Activated CD4-positive, alpha-beta T cell treated with anti-CD3 and anti-CD28 coated beads, Interleukin-2, amount 10 ng/mL, durations not matched to agents 24 days and 14 days (primary cell): Measurements from ENCODE around the gene INPP4B. TPM values are rescaled to one million over a fixed set of nuclear protein-coding genes. Genes with fewer than 3 reads are reported as not detected.

ENCODE experiments used
- DNase-seq: peaks from one replicate; pipeline ENCODE4 v3.0.0; 2022
- H3K27ac Mint-ChIP-seq: one replicate; pipeline ENCODE4 v1.8.0; 2022; ENCODE audit warnings: mild to moderate bottlenecking, mixed read lengths
- H3K27me3 Mint-ChIP-seq: one replicate; pipeline ENCODE4 v1.8.0; 2022; ENCODE audit warnings: mixed read lengths
- H3K36me3 Mint-ChIP-seq: one replicate; pipeline ENCODE4 v1.8.0; 2022; ENCODE audit warnings: low read depth, mild to moderate bottlenecking, mixed read lengths
- H3K4me1 Mint-ChIP-seq: one replicate; pipeline ENCODE4 v1.8.0; 2021; ENCODE audit warnings: mixed read lengths
- H3K4me3 Mint-ChIP-seq: one replicate; pipeline ENCODE4 v1.8.0; 2022; ENCODE audit warnings: mild to moderate bottlenecking, moderate library complexity, mixed read lengths
- H3K9me3 Mint-ChIP-seq: one replicate; pipeline ENCODE4 v1.8.0; 2021; ENCODE audit warnings: mixed read lengths
- intact Hi-C: fragments of 100-400 bp; cut with micrococcal nuclease; formaldehyde crosslinking; loops from one replicate; pipeline ENCODE4 v1.15.1; 2023
- total RNA-seq: library from RNA; stranded (reverse); gene quantifications from 2 replicates; pipeline ENCODE4 v1.2.3, GENCODE V29; 2022

The INPP4B gene
- total RNA-seq, 1 donor from 2014 or later, result 42.5 TPM

DNA sequence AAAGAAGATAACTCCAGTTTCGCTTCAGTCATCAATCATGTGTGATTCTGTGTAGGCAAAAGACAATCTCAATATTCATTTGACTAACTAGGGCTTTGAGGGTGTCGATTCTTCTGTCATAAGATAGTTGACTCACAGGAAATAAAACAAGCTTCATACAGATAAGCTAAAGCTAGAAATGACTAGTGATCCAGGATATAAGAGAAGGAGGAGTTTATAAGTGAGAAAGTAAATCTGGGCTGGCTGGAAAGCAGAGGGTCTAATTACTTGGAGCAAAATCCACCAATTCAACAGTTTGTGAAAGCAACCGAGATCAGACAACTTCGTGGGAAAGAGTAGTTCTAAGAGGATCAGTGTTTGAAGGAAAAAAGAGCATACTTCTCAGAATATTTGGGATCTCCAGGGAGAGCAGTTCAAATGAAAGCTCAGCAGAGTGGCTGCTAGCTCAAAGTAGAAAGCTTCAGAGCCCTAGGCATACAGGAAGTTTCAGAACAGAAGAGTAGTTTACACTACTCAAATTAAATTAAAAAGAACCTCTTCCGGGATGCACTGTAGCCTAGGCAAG is 429.3 kb downstream of the INPP4B start:
- intact Hi-C loops, result loop anchor here (1.0 kb wide), 4 partner anchors 9 to 150 kb away; no protein-coding TSS in a partner anchor
- Mint-ChIP-seq H3K4me3 (peak overlapping the region; percentile 62), H3K27me3 (no peaks in the 10 kb centered on the region), H3K36me3 (peaks cover 9% of the 10 kb centered on the region), H3K27ac (peak overlapping the region; percentile 95), H3K4me1 (peaks cover 36% of the 10 kb centered on the region), H3K9me3 (peaks cover 9% of the 10 kb centered on the region)
- peak; percentile 75 for DNase-seq

DNA sequence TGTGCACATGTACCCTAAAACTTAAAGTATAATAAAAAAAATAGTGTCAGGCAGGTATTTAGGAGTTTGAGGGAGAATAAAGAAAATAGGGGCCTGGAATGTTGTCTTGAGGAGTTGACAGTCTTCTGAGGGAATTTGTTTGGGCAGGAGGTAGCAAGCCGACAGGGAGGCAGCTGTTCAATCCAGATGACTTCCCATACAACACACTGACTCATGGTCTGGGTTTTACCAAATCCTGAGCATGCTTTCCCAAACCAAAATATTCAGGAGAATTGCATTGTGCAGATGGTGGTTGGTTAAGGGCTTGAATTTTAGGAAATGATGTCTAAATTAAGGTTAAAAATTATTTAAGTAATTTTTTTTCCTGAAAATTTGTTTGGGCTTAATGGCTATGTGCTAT is 430.0 kb downstream of the INPP4B start:
- Mint-ChIP-seq H3K36me3 (peaks cover 7% of the 10 kb centered on the region), H3K27me3 (no peaks in the 10 kb centered on the region), H3K9me3 (peaks cover 9% of the 10 kb centered on the region), H3K4me3 (peak overlapping the region; percentile 24), H3K27ac (peak overlapping the region; percentile 78), H3K4me1 (peaks cover 36% of the 10 kb centered on the region)
- intact Hi-C loops, result loop anchor here (1.0 kb wide), 4 partner anchors 9 to 150 kb away; no protein-coding TSS in a partner anchor
- no peak for DNase-seq

DNA sequence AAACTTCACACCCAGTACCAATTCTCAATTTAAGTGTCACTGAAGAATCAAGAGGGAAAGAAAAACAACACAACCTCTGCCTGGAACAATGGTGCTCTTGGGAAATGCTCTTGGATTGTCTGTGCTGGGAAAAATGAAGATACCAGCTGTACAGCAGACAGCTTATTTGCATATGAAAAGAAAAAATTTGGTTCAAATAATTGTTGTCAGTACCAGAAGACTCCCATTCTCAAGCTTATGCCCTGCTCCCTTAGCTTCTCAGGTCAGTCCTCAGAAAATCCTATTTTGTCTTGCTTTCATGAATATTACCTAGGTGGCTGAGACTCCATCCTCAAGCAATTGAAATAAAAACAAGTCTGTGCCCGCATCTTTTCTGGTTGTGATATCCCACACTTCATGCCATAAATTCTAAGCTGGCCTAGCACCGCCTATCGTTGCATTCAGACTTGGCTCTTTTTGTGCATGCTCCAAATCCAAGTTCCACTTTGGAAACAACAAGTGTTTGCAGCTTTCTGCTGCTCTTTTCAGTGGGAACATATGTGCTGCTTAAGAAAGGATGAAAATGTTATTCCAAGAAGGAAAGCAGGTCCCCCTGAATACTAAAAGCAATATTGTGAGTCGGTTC is 431.6 kb downstream of the INPP4B start:
- intact Hi-C loops, result no loop called here
- Mint-ChIP-seq H3K4me1 (peaks cover 42% of the 10 kb centered on the region), H3K4me3 (no peak overlapping the region), H3K27me3 (no peaks in the 10 kb centered on the region), H3K36me3 (peaks cover 7% of the 10 kb centered on the region), H3K9me3 (peaks cover 9% of the 10 kb centered on the region), H3K27ac (peak overlapping the region; percentile 54)
- no peak for DNase-seq

- no peak for DNase-seq
- H3K27ac Mint-ChIP-seq, result no peak overlapping the region
- no peaks in the 10 kb centered on the region for H3K27me3 Mint-ChIP-seq
- peaks cover 9% of the 10 kb centered on the region for H3K9me3 Mint-ChIP-seq
- peaks cover 7% of the 10 kb centered on the region for H3K36me3 Mint-ChIP-seq
- H3K4me1 Mint-ChIP-seq, result peaks cover 39% of the 10 kb centered on the region
- no peak overlapping the region for H3K4me3 Mint-ChIP-seq
- intact Hi-C loops, result no loop called here
Measured at GRCh38 chr4:142413485-142413884, 432.6 kb downstream of the INPP4B start.

- no peak overlapping the region for H3K27ac Mint-ChIP-seq
- no peaks in the 10 kb centered on the region for H3K27me3 Mint-ChIP-seq
- DNase-seq, result no peak
- H3K9me3 Mint-ChIP-seq, result peaks cover 9% of the 10 kb centered on the region
- peaks cover 5% of the 10 kb centered on the region for H3K36me3 Mint-ChIP-seq
- H3K4me3 Mint-ChIP-seq, result no peak overlapping the region
- peaks cover 37% of the 10 kb centered on the region for H3K4me1 Mint-ChIP-seq
- intact Hi-C loops, result no loop called here
Measured at GRCh38 chr4:142411993-142412392, 434.1 kb downstream of the INPP4B start.

- Mint-ChIP-seq H3K36me3 (peaks cover 1% of the 10 kb centered on the region), H3K4me1 (peaks cover 38% of the 10 kb centered on the region), H3K4me3 (no peak overlapping the region), H3K27ac (peak overlapping the region; percentile 60), H3K27me3 (no peaks in the 10 kb centered on the region), H3K9me3 (no peaks in the 10 kb centered on the region)
- no peak for DNase-seq
- intact Hi-C loops, result loop anchor here (5.0 to 10.0 kb wide), 5 partner anchors 126 to 777 kb away; partner anchors contain the start of genes INPP4B and USP38
Measured at GRCh38 chr4:142408003-142408441, 438.1 kb downstream of the INPP4B start.

GRCh38 chr4:142407596-142407995 is 438.5 kb downstream of the INPP4B start:
- Mint-ChIP-seq H3K9me3 (no peaks in the 10 kb centered on the region), H3K27me3 (no peaks in the 10 kb centered on the region), H3K36me3 (peaks cover 4% of the 10 kb centered on the region), H3K27ac (peak overlapping the region; percentile 100), H3K4me3 (peak overlapping the region; percentile 95), H3K4me1 (peaks cover 40% of the 10 kb centered on the region)
- peak; percentile 61 for DNase-seq
- intact Hi-C loops, result loop anchor here (1.0 to 10.0 kb wide), 8 partner anchors 9 to 777 kb away; partner anchors contain the start of genes INPP4B and USP38

- peak overlapping the region; percentile 95 for H3K4me3 Mint-ChIP-seq
- no peaks in the 10 kb centered on the region for H3K9me3 Mint-ChIP-seq
- no peaks in the 10 kb centered on the region for H3K27me3 Mint-ChIP-seq
- intact Hi-C loops, result loop anchor here (1.0 to 10.0 kb wide), 8 partner anchors 9 to 778 kb away; partner anchors contain the start of genes INPP4B and USP38
- peaks cover 44% of the 10 kb centered on the region for H3K4me1 Mint-ChIP-seq
- peak overlapping the region; percentile 100 for H3K27ac Mint-ChIP-seq
- peak; percentile 82 for DNase-seq
- peaks cover 10% of the 10 kb centered on the region for H3K36me3 Mint-ChIP-seq
Measured at GRCh38 chr4:142406917-142407501, 439.1 kb downstream of the INPP4B start.

DNA sequence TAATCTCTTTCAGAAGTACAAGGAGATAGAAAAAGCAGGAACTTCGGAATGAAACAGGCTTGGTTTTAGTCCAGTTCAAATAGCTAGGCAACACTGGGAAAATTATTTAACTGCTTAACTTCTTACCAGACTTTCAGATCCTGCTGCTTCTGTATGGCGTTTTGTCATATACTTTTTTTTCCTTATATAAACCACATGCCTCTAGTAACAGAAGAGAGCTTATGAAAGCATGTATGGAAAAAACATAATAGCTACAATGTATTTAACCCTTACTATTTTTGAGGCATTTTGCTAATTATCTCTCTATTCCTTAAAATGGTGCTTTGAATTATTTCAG is 439.6 kb downstream of the INPP4B start:
- no peaks in the 10 kb centered on the region for H3K27me3 Mint-ChIP-seq
- H3K36me3 Mint-ChIP-seq, result peaks cover 12% of the 10 kb centered on the region
- no peak for DNase-seq
- H3K27ac Mint-ChIP-seq, result peak overlapping the region; percentile 100
- no peaks in the 10 kb centered on the region for H3K9me3 Mint-ChIP-seq
- intact Hi-C loops, result loop anchor here (2.0 to 10.0 kb wide), 6 partner anchors 124 to 778 kb away; partner anchors contain the start of genes INPP4B and USP38
- H3K4me1 Mint-ChIP-seq, result peaks cover 49% of the 10 kb centered on the region
- H3K4me3 Mint-ChIP-seq, result peak overlapping the region; percentile 95

- intact Hi-C loops, result loop anchor here (1.0 to 10.0 kb wide), 9 partner anchors 10 to 779 kb away; partner anchors contain the start of genes INPP4B and USP38
- H3K9me3 Mint-ChIP-seq, result no peaks in the 10 kb centered on the region
- H3K4me1 Mint-ChIP-seq, result peaks cover 52% of the 10 kb centered on the region
- H3K27me3 Mint-ChIP-seq, result no peaks in the 10 kb centered on the region
- peak; percentile 72 for DNase-seq
- H3K4me3 Mint-ChIP-seq, result peak overlapping the region; percentile 95
- H3K36me3 Mint-ChIP-seq, result peaks cover 14% of the 10 kb centered on the region
- peak overlapping the region; percentile 100 for H3K27ac Mint-ChIP-seq
Measured at GRCh38 chr4:142405695-142406498, 440.2 kb downstream of the INPP4B start.

DNA sequence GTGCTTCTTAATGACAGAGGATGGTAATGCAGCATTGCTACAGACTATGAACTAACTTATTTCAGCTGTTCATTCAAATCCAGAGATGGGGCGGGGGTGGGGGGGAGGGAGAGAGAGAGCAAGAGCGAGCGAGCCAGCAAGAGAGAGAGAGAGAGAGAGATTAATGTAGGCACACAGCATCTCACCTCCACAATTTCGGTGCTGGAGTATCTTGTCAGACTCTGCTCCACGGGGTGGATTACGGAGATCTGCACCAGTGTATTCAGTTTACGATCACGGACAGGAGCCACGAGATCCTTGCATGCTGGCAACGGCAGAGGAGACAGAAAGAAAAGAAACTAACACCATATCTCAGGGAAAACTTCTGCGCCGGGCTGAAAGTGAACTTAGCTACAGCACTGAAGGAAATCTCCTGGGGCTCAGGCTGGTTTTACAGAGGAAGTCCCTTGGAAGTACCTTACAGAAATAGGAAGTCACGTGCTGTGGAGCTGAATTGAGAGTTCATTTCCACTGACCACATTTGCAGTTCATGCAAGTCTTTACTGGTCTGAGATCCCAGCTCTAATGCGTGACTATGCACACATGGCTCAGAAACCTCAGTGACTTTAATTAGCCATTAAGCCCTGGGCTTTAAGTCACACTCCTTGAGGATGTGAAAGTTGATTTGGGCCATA is 440.9 kb downstream of the INPP4B start:
- intact Hi-C loops, result loop anchor here (1.0 to 10.0 kb wide), 8 partner anchors 9 to 780 kb away; partner anchors contain the start of genes INPP4B and USP38
- peak; percentile 88 for DNase-seq
- Mint-ChIP-seq H3K9me3 (no peaks in the 10 kb centered on the region), H3K27me3 (no peaks in the 10 kb centered on the region), H3K4me3 (peak overlapping the region; percentile 95), H3K27ac (peak overlapping the region; percentile 100), H3K36me3 (peaks cover 18% of the 10 kb centered on the region), H3K4me1 (peaks cover 57% of the 10 kb centered on the region)

- intact Hi-C loops, result loop anchor here (10.0 kb wide), 1 partner anchor 781 kb away; the partner anchor contains the start of gene USP38
- peaks cover 24% of the 10 kb centered on the region for H3K36me3 Mint-ChIP-seq
- H3K27ac Mint-ChIP-seq, result peak overlapping the region; percentile 100
- DNase-seq, result peak; percentile 80
- H3K4me1 Mint-ChIP-seq, result peaks cover 63% of the 10 kb centered on the region
- H3K9me3 Mint-ChIP-seq, result no peaks in the 10 kb centered on the region
- H3K27me3 Mint-ChIP-seq, result no peaks in the 10 kb centered on the region
- H3K4me3 Mint-ChIP-seq, result peak overlapping the region; percentile 95
Measured at GRCh38 chr4:142404191-142404611, 441.9 kb downstream of the INPP4B start.

GRCh38 chr4:142402900-142403299 is 443.2 kb downstream of the INPP4B start:
- DNase-seq, result peak; percentile 66
- Mint-ChIP-seq H3K4me3 (peak overlapping the region; percentile 86), H3K36me3 (peaks cover 27% of the 10 kb centered on the region), H3K27ac (peak overlapping the region; percentile 97), H3K9me3 (no peaks in the 10 kb centered on the region), H3K4me1 (peaks cover 64% of the 10 kb centered on the region), H3K27me3 (no peaks in the 10 kb centered on the region)
- intact Hi-C loops, result loop anchor here (10.0 kb wide), 1 partner anchor 782 kb away; the partner anchor contains the start of gene USP38
